CD4-positive, alpha-beta memory T cell (primary cell): ENCODE measurements around the gene ALOX12. TPM values are rescaled to one million over a fixed set of nuclear protein-coding genes. Genes with fewer than 3 reads are reported as not detected.

Source experiments
- CTCF ChIA-PET: fragments of 350-600 bp; sonication (Branson Sonifier 250); formaldehyde crosslinking; loops from one replicate; lab custom pipeline; 2021; ENCODE audit warnings: inconsistent platforms; ENCODE audit not compliant: partially characterized antibody; lab: Charles Lee
- POLR2A ChIA-PET: fragments of 350-600 bp; sonication (Branson Sonifier 250); formaldehyde crosslinking; loops from one replicate; lab custom pipeline; 2021; ENCODE audit not compliant: partially characterized antibody; lab: Charles Lee
- DNase-seq, 5 donors: peaks; one replicate each; pipeline versions ENCODE4 v3.0.0 to v3.0.0-alpha.2; 2020 to 2022; ENCODE audit warnings: mixed read lengths in 1 of 5
- H3K27ac ChIP-seq: one replicate; pipeline ENCODE4 v1.7.0; 2013; ENCODE audit warnings: low read depth, low read length
- H3K27me3 ChIP-seq: 2 replicates; pipeline ENCODE4 v1.7.0; 2013; ENCODE audit warnings: mild to moderate bottlenecking, low read length, moderate library complexity; ENCODE audit not compliant: insufficient read depth
- H3K36me3 ChIP-seq: 2 replicates; pipeline ENCODE4 v1.7.0; 2013; ENCODE audit warnings: mild to moderate bottlenecking, low read length, moderate library complexity; ENCODE audit not compliant: insufficient read depth
- H3K4me1 ChIP-seq: 2 replicates; pipeline ENCODE4 v1.7.0; 2013; ENCODE audit warnings: mild to moderate bottlenecking, low read length, moderate library complexity; ENCODE audit not compliant: insufficient read depth
- H3K4me3 ChIP-seq, 2 donors: one replicate each; pipeline ENCODE4 v1.7.0; 2013; ENCODE audit warnings: low read length in 2 of 2, mild to moderate bottlenecking in 1 of 2
- H3K9me3 ChIP-seq, 2 donors: one replicate each; pipeline ENCODE4 v1.7.0; 2013; ENCODE audit warnings: low read length in 2 of 2, control low read depth in 1 of 2; ENCODE audit not compliant: control insufficient read depth in 1 of 2
- H3K27ac Mint-ChIP-seq, 7 donors: one replicate each; pipeline ENCODE4 v1.8.0; 2020 to 2021; ENCODE audit warnings: mixed read lengths in 7 of 7, mild to moderate bottlenecking in 6 of 7, inconsistent platforms in 3 of 7, moderate library complexity in 3 of 7
- H3K27me3 Mint-ChIP-seq, 2 donors: one replicate each; pipeline ENCODE4 v1.8.0; 2020 to 2021; ENCODE audit warnings: mixed read lengths in 2 of 2
- H3K36me3 Mint-ChIP-seq, 2 donors: one replicate each; pipeline ENCODE4 v1.8.0; 2020 to 2021; ENCODE audit warnings: mixed read lengths in 2 of 2, inconsistent platforms in 1 of 2, mild to moderate bottlenecking in 1 of 2
- H3K4me1 Mint-ChIP-seq, 4 donors: one replicate each; pipeline ENCODE4 v1.8.0; 2020 to 2021; ENCODE audit warnings: mixed read lengths in 4 of 4, mild to moderate bottlenecking in 1 of 4
- H3K4me3 Mint-ChIP-seq, 8 donors: one replicate each; pipeline ENCODE4 v1.8.0; 2020 to 2021; ENCODE audit warnings: mixed read lengths in 8 of 8, mild to moderate bottlenecking in 7 of 8, moderate library complexity in 6 of 8, inconsistent platforms in 3 of 8
- H3K9me3 Mint-ChIP-seq, 8 donors: one replicate each; pipeline ENCODE4 v1.8.0; 2020 to 2021; ENCODE audit warnings: mixed read lengths in 8 of 8, mild to moderate bottlenecking in 5 of 8, inconsistent platforms in 3 of 8, moderate library complexity in 1 of 8
- intact Hi-C: fragments of 100-400 bp; cut with micrococcal nuclease; formaldehyde crosslinking; loops from one replicate; pipeline ENCODE4 v1.15.1; 2023
- polyA plus RNA-seq, 2 donors: library from polyadenylated mRNA; unstranded; fragments of 300-500 nt; fragmentation: Illumina TruSeq; gene quantifications; one replicate each; pipeline ENCODE4 v1.2.3, GENCODE V29; 2021
- total RNA-seq, 2 experiments: library from RNA; stranded (reverse); gene quantifications; one replicate each; pipeline ENCODE4 v1.2.3, GENCODE V29; 2021

The ALOX12 gene
- total and polyA plus RNA-seq, 4 experiments from 2014 or later = 0.19 TPM; not detected in 3

- Mint-ChIP-seq H3K36me3 (peaks cover 0 to 4% of the 10 kb centered on the region in 2 donors), H3K27me3 (no peaks in the 10 kb centered on the region), H3K9me3 (no peaks in the 10 kb centered on the region), H3K4me1 (peaks cover 25 to 81% (median 49%) of the 10 kb centered on the region in 4 donors), H3K27ac (peak within 1 kb of the TSS; percentile 97 to 99 (median 98)), H3K4me3 (peak within 1 kb of the TSS; percentile 90 to 96 (median 94))
- Histone ChIP-seq H3K36me3 (no peaks in the 10 kb centered on the region), H3K27me3 (no peaks in the 10 kb centered on the region), H3K4me1 (peaks cover 65% of the 10 kb centered on the region), H3K4me3 (peak within 1 kb of the TSS; percentile 32 to 81), H3K27ac (peak within 1 kb of the TSS; percentile 87), H3K9me3 (no peaks in the 10 kb centered on the region)
- ChIA-PET POLR2A (interaction anchor here (0.5 to 3.3 kb wide), 27 partner anchors 10 to 1400 kb away, joined by 3 to 95 read pairs (median 6); partner anchors contain the start of genes ACADVL, ACAP1, CLDN7 and DLG4), CTCF (interaction anchor here (0.6 to 1.7 kb wide), 7 partner anchors 10 to 1136 kb away, joined by 3 to 20 read pairs (median 4); partner anchors contain the start of gene BCL6B)
- DNase-seq = peak; percentile 97 to 100 (median 98)
- intact Hi-C loops = loop anchor here (1.0 to 2.0 kb wide), 2 partner anchors 12 to 19 kb away; partner anchors contain the start of gene BCL6B
These were observed 39.9 kb downstream of the ALOX12 start, which contains the start of gene SLC16A13 for GRCh38 chr17:7035591-7036368. SLC16A13 (plus strand) TSS chr17:7036015; CDS start chr17:7036383, 368 bp downstream.

GRCh38 chr17:7038025-7038862 is 42.4 kb downstream of the ALOX12 start:
- Mint-ChIP-seq H3K36me3 (peaks cover 0 to 4% of the 10 kb centered on the region in 2 donors), H3K27me3 (peaks cover 0 to 2% of the 10 kb centered on the region in 2 donors), H3K9me3 (no peaks in the 10 kb centered on the region), H3K27ac (peak overlapping the region; percentile 4 to 82 (median 55)), H3K4me1 (peaks cover 18 to 75% (median 52%) of the 10 kb centered on the region in 4 donors), H3K4me3 (peak overlapping the region in 6 of 8 donors; percentile 17 to 69 (median 32))
- H3K27me3 ChIP-seq = no peaks in the 10 kb centered on the region
- peaks cover 63% of the 10 kb centered on the region for H3K4me1 ChIP-seq
- no peak for DNase-seq
- no peaks in the 10 kb centered on the region for H3K36me3 ChIP-seq
- no peak overlapping the region for H3K4me3 ChIP-seq
- H3K9me3 ChIP-seq = no peaks in the 10 kb centered on the region
- ChIA-PET CTCF (interaction anchor here (0.9 to 1.8 kb wide), 3 partner anchors 8 to 22 kb away, joined by 3 to 10 read pairs (median 6); no protein-coding TSS in a partner anchor), POLR2A (interaction anchor here (0.8 to 3.3 kb wide), 3 partner anchors 8 to 22 kb away, joined by 4 to 95 read pairs (median 4); partner anchors contain the start of gene SLC16A11)
- H3K27ac ChIP-seq = no peak overlapping the region
- intact Hi-C loops = no loop called here

- Histone ChIP-seq H3K4me3 (no peak overlapping the region), H3K27ac (no peak overlapping the region), H3K27me3 (no peaks in the 10 kb centered on the region), H3K36me3 (no peaks in the 10 kb centered on the region), H3K9me3 (no peaks in the 10 kb centered on the region), H3K4me1 (peaks cover 57% of the 10 kb centered on the region)
- no peak for DNase-seq
- ChIA-PET POLR2A (no interaction called here), CTCF (no interaction called here)
- Mint-ChIP-seq H3K4me3 (peak overlapping the region in 3 of 8 donors; percentile 7 to 18 (median 17)), H3K36me3 (peaks cover 0 to 4% of the 10 kb centered on the region in 2 donors), H3K27ac (peak overlapping the region; percentile 26 to 87 (median 74)), H3K9me3 (no peaks in the 10 kb centered on the region), H3K27me3 (peaks cover 0 to 2% of the 10 kb centered on the region in 2 donors), H3K4me1 (peaks cover 13 to 66% (median 41%) of the 10 kb centered on the region in 4 donors)
- intact Hi-C loops = no loop called here
These were observed 44.0 kb downstream of the ALOX12 start for GRCh38 chr17:7039832-7040231.

- peaks cover 58% of the 10 kb centered on the region for H3K4me1 ChIP-seq
- peak overlapping the region; percentile 35 for H3K27ac ChIP-seq
- Mint-ChIP-seq H3K4me3 (peak overlapping the region; percentile 74 to 94 (median 80)), H3K4me1 (peaks cover 12 to 66% (median 38%) of the 10 kb centered on the region in 4 donors), H3K9me3 (no peaks in the 10 kb centered on the region), H3K27me3 (peaks cover 2% of the 10 kb centered on the region in 2 donors), H3K27ac (peak overlapping the region; percentile 79 to 96 (median 87)), H3K36me3 (no peaks in the 10 kb centered on the region)
- intact Hi-C loops = no loop called here
- ChIA-PET POLR2A (interaction anchor here (0.6 to 2.7 kb wide), 10 partner anchors 10 to 649 kb away, joined by 3 to 11 read pairs (median 4); partner anchors contain the start of genes BCL6B and RNASEK), CTCF (interaction anchor here (1.1 to 15.5 kb wide), 4 partner anchors 10 to 135 kb away, joined by 3 to 430 read pairs (median 4); no protein-coding TSS in a partner anchor)
- H3K4me3 ChIP-seq = peak overlapping the region in 1 of 2 donors; percentile 59
- no peaks in the 10 kb centered on the region for H3K27me3 ChIP-seq
- H3K36me3 ChIP-seq = no peaks in the 10 kb centered on the region
- DNase-seq = no peak
- H3K9me3 ChIP-seq = no peaks in the 10 kb centered on the region
These were observed 46.0 kb downstream of the ALOX12 start for GRCh38 chr17:7041607-7042500.

- peaks cover 58% of the 10 kb centered on the region for H3K4me1 ChIP-seq
These were observed 46.8 kb downstream of the ALOX12 start for GRCh38 chr17:7042501-7043181.

More at GRCh38 chr17:7042501-7043181, 46.8 kb downstream of the ALOX12 start:
- peaks cover 2% of the 10 kb centered on the region in 2 donors for H3K27me3 Mint-ChIP-seq
- peak in 4 of 5 donors; percentile 36 to 60 (median 50) for DNase-seq
- ChIA-PET CTCF (interaction anchor here (1.6 to 15.5 kb wide), 2 partner anchors 95 to 128 kb away, joined by 3 to 430 read pairs; no protein-coding TSS in a partner anchor), POLR2A (interaction anchor here (0.6 to 2.7 kb wide), 9 partner anchors 10 to 648 kb away, joined by 3 to 11 read pairs (median 4); partner anchors contain the start of genes BCL6B and RNASEK)
- intact Hi-C loops = no loop called here
- Histone ChIP-seq H3K36me3 (no peaks in the 10 kb centered on the region), H3K27ac (peak overlapping the region; percentile 35), H3K4me3 (peak overlapping the region; percentile 36 to 59), H3K9me3 (no peaks in the 10 kb centered on the region), H3K27me3 (no peaks in the 10 kb centered on the region)
- no peaks in the 10 kb centered on the region for H3K36me3 Mint-ChIP-seq
- peaks cover 16 to 71% (median 39%) of the 10 kb centered on the region in 4 donors for H3K4me1 Mint-ChIP-seq
- no peaks in the 10 kb centered on the region for H3K9me3 Mint-ChIP-seq
- peak overlapping the region; percentile 5 to 96 (median 87) for H3K27ac Mint-ChIP-seq
- peak overlapping the region; percentile 74 to 94 (median 80) for H3K4me3 Mint-ChIP-seq
